ENCODE measurements around the gene PSMB10.

PSMB10 gene

GRCh38 chr16:67944690-67945391 is 8.2 kb upstream of the PSMB10 start:
- TF ChIP-seq TAF1 (IDR thresholded peaks at IDR 0.05; ENCODE audit: borderline replicate concordance, insufficient read depth, low read length) (no peak), FOXP2 (optimal IDR thresholded peaks at IDR 0.05; ENCODE audit: borderline replicate concordance, extremely low read depth, extremely low read length, insufficient read depth) (no peak), SIN3A (IDR thresholded peaks at IDR 0.05; ENCODE audit: borderline replicate concordance, insufficient read depth, low read length) (no peak), REST (IDR thresholded peaks at IDR 0.05; ENCODE audit: insufficient read depth in 1 of 2, low read depth in 2 of 2, low read length in 2 of 2) (no peak), POLR2AphosphoS5 (IDR thresholded peaks at IDR 0.05; ENCODE audit: low read depth, low read length) (no peak)

GRCh38 chr16:67943619-67944504 is 7.2 kb upstream of the PSMB10 start, which contains the start of gene LCAT:
Gene LCAT, minus strand, starts transcription at chr16:67944120. Its CDS starts 19 bp downstream, at chr16:67944101.
- no peak for TF ChIP-seq SIN3A (IDR thresholded peaks at IDR 0.05; ENCODE audit: borderline replicate concordance, insufficient read depth, low read length)
- no peak for TF ChIP-seq POLR2AphosphoS5 (IDR thresholded peaks at IDR 0.05; ENCODE audit: low read depth, low read length)
- TF ChIP-seq REST (IDR thresholded peaks at IDR 0.05; ENCODE audit: insufficient read depth in 1 of 2, low read depth in 2 of 2, low read length in 2 of 2), result no peak
- TF ChIP-seq TAF1 (IDR thresholded peaks at IDR 0.05; ENCODE audit: borderline replicate concordance, insufficient read depth, low read length), result no peak
- no peak for TF ChIP-seq FOXP2 (optimal IDR thresholded peaks at IDR 0.05; ENCODE audit: borderline replicate concordance, extremely low read depth, extremely low read length, insufficient read depth)

- TF ChIP-seq SIN3A (IDR thresholded peaks at IDR 0.05; ENCODE audit: borderline replicate concordance, insufficient read depth, low read length) (no peak), TAF1 (IDR thresholded peaks at IDR 0.05; ENCODE audit: borderline replicate concordance, insufficient read depth, low read length) (no peak), FOXP2 (optimal IDR thresholded peaks at IDR 0.05; ENCODE audit: borderline replicate concordance, extremely low read depth, extremely low read length, insufficient read depth) (no peak), POLR2AphosphoS5 (IDR thresholded peaks at IDR 0.05; ENCODE audit: low read depth, low read length) (no peak), REST (IDR thresholded peaks at IDR 0.05; ENCODE audit: insufficient read depth in 1 of 2, low read depth in 2 of 2, low read length in 2 of 2) (no peak)
These were observed 6.6 kb upstream of the PSMB10 start for GRCh38 chr16:67943256-67943618.

- TF ChIP-seq FOXP2 (optimal IDR thresholded peaks at IDR 0.05; ENCODE audit: borderline replicate concordance, extremely low read depth, extremely low read length, insufficient read depth) (no peak), SIN3A (IDR thresholded peaks at IDR 0.05; ENCODE audit: borderline replicate concordance, insufficient read depth, low read length) (no peak), POLR2AphosphoS5 (IDR thresholded peaks at IDR 0.05; ENCODE audit: low read depth, low read length) (no peak), REST (IDR thresholded peaks at IDR 0.05; ENCODE audit: insufficient read depth in 1 of 2, low read depth in 2 of 2, low read length in 2 of 2) (no peak), TAF1 (IDR thresholded peaks at IDR 0.05; ENCODE audit: borderline replicate concordance, insufficient read depth, low read length) (no peak)
These were observed 6.0 kb upstream of the PSMB10 start for GRCh38 chr16:67942510-67943255.

Measured in PFSK-1 (cell line).